HCT116 (cell line): ENCODE results near the gene RPTOR. TPM values are rescaled to one million over a fixed set of nuclear protein-coding genes. Genes with fewer than 3 reads are reported as not detected.

Experiments used
- ATAC-seq: fragments of 200-7000 bp; cut with Tn5 transposase; 2 replicates; pipeline ENCODE4 v1.9.1; 2020; ENCODE audit warnings: mild to moderate bottlenecking, moderate library complexity
- BruUV-seq: library from RNA; stranded (reverse); fragments of 400-500 nt; replicated peaks from 2 replicates; lab custom pipeline; 2021; lab: Mats Ljungman, UMichigan
- CTCF ChIA-PET: fragments of 300-600 bp; sonication (Branson Sonifier 250); formaldehyde crosslinking; loops from one replicate; lab custom pipeline; 2021; ENCODE audit warnings: antibody characterized with exemption; lab: Charles Lee
- POLR2A ChIA-PET: fragments of 300-600, 350-600 bp; sonication (Branson Sonifier 250); formaldehyde crosslinking; loops from one replicate; lab custom pipeline; 2021; ENCODE audit warnings: antibody characterized with exemption; lab: Charles Lee
- RAD21 ChIA-PET, 2 experiments: fragments of 300-600 bp; sonication (Branson Sonifier 250); formaldehyde crosslinking; loops; one replicate each; lab custom pipeline; 2023; ENCODE audit warnings: low total read pairs in 2 of 2; ENCODE audit not compliant: uncharacterized antibody in 2 of 2, unreplicated experiment in 2 of 2, low non-redundant PET in 1 of 2; lab: Charles Lee
- DNase-seq: peaks from one replicate; pipeline ENCODE4 v3.0.0-alpha.2; 2010; ENCODE audit warnings: low read depth, low spot score
- H2AFZ ChIP-seq: fragments of 200-600 bp; shearing (Covaris generic), sonication (generic); 2 replicates; pipeline ENCODE4 v1.6.1; 2017; ENCODE audit warnings: low read depth, mixed run types, mixed read lengths, antibody characterized with exemption, low read length; ENCODE audit not compliant: poor library complexity, severe bottlenecking
- H3K27ac ChIP-seq: 2 replicates; pipeline ENCODE4 v1.5.1; 2012; ENCODE audit warnings: low read depth, low read length
- H3K27me3 ChIP-seq: fragments of 200-600 bp; sonication (generic); 2 replicates; pipeline ENCODE4 v1.6.1; 2016; ENCODE audit warnings: mixed run types, low read length, mixed read lengths; ENCODE audit not compliant: insufficient read depth
- H3K36me3 ChIP-seq, 2 experiments: fragments of 200-500 bp in 1 of 2; fragments of 200-600 bp in 1 of 2; sonication (Bioruptor generic) in 1 of 2; sonication (generic) in 1 of 2; 2 replicates each; pipeline versions ENCODE4 v1.5.1 to v1.6.1; 2014 to 2016; ENCODE audit warnings: low read length in 2 of 2, inconsistent platforms in 1 of 2, mixed read lengths in 1 of 2, mixed run types in 1 of 2; ENCODE audit not compliant: insufficient read depth in 2 of 2, control insufficient read depth in 1 of 2
- H3K4me1 ChIP-seq, 2 experiments: fragments of 200-600 bp in 1 of 2; sonication (generic) in 1 of 2; 2 replicates each; pipeline versions ENCODE4 v1.5.1 to v1.6.1; 2012 to 2017; ENCODE audit warnings: low read length in 2 of 2, inconsistent platforms in 1 of 2, mild to moderate bottlenecking in 1 of 2, mixed read lengths in 1 of 2, mixed run types in 1 of 2, moderate library complexity in 1 of 2; ENCODE audit not compliant: insufficient read depth in 2 of 2, control insufficient read depth in 1 of 2
- H3K4me2 ChIP-seq: fragments of 200-600 bp; sonication (generic); 2 replicates; pipeline ENCODE4 v1.6.1; 2017; ENCODE audit warnings: mixed run types, low read length, mixed read lengths
- H3K4me3 ChIP-seq, 2 experiments: fragments of 200-600 bp in 1 of 2; sonication (generic) in 1 of 2; replicated peaks in 1 of 2; 2 replicates each; pipeline ENCODE4 v1.5.1; 2011 to 2016; ENCODE audit warnings: low read length in 2 of 2, control low read depth in 1 of 2, low read depth in 1 of 2, mild to moderate bottlenecking in 1 of 2, mixed read lengths in 1 of 2, mixed run types in 1 of 2
- H3K79me2 ChIP-seq: fragments of 200-600 bp; sonication (generic); 2 replicates; pipeline ENCODE4 v1.6.1; 2017; ENCODE audit warnings: mild to moderate bottlenecking, mixed run types, low read length, moderate library complexity, mixed read lengths; ENCODE audit not compliant: insufficient read depth
- H3K9ac ChIP-seq: fragments of 200-600 bp; sonication (generic); 2 replicates; pipeline ENCODE4 v1.6.1; 2016; ENCODE audit warnings: low read length, mixed read lengths
- H3K9me2 ChIP-seq: fragments of 200-600 bp; sonication (generic), shearing (Covaris generic); 2 replicates; pipeline ENCODE4 v1.6.1; 2017; ENCODE audit warnings: mixed run types, mild to moderate bottlenecking, moderate library complexity; ENCODE audit not compliant: insufficient read depth
- H3K9me3 ChIP-seq, 2 experiments: fragments of 200-500 bp in 1 of 2; fragments of 200-600 bp in 1 of 2; sonication (Bioruptor generic) in 1 of 2; sonication (generic) in 1 of 2; 2 replicates each; pipeline ENCODE4 v1.6.1; 2014 to 2017; ENCODE audit warnings: low read length in 2 of 2, mixed read lengths in 2 of 2, inconsistent platforms in 1 of 2, low read depth in 1 of 2, mild to moderate bottlenecking in 1 of 2, mixed run types in 1 of 2, moderate library complexity in 1 of 2; ENCODE audit not compliant: control insufficient read depth in 1 of 2, insufficient read depth in 1 of 2
- H4K20me1 ChIP-seq: fragments of 200-600 bp; sonication (generic), shearing (Covaris generic); 2 replicates; pipeline ENCODE4 v1.6.1; 2017; ENCODE audit warnings: mixed run types, mild to moderate bottlenecking, moderate library complexity; ENCODE audit not compliant: insufficient read depth
- CBX3 ChIP-seq: IDR thresholded peaks from 2 replicates; pipeline ENCODE4 v1.6.1; 2012; ENCODE audit warnings: low read depth
- CEBPB ChIP-seq: IDR thresholded peaks from 2 replicates; pipeline ENCODE4 v1.6.1; 2012; ENCODE audit warnings: low read depth
- CTCF ChIP-seq, 3 experiments: fragments of 200-600 bp in 1 of 3; sonication (generic) in 1 of 3; IDR thresholded peaks in 2 of 3; conservative IDR thresholded peaks in 1 of 3; 2 replicates each; pipeline ENCODE4 v1.5.1; 2012 to 2017; ENCODE audit warnings: low read depth in 2 of 3, low read length in 2 of 3, antibody characterized with exemption in 1 of 3, borderline replicate concordance in 1 of 3, control low read depth in 1 of 3, mild to moderate bottlenecking in 1 of 3, mixed read lengths in 1 of 3, mixed run types in 1 of 3, moderate library complexity in 1 of 3; ENCODE audit not compliant: insufficient read depth in 1 of 3
- EGR1 ChIP-seq: IDR thresholded peaks from 2 replicates; pipeline ENCODE4 v1.6.1; 2012; ENCODE audit warnings: low read depth
- ELF1 ChIP-seq: IDR thresholded peaks from 2 replicates; pipeline ENCODE4 v1.6.1; 2012; ENCODE audit warnings: low read depth, borderline replicate concordance
- EZH2phosphoT487 ChIP-seq: fragments of 200-600 bp; IDR thresholded peaks from 2 replicates; pipeline ENCODE4 v1.6.1; 2018; ENCODE audit warnings: antibody characterized with exemption, borderline replicate concordance
- FOSL1 ChIP-seq: IDR thresholded peaks from 2 replicates; pipeline ENCODE4 v1.6.1; 2012; ENCODE audit warnings: low read depth
- JUND ChIP-seq: IDR thresholded peaks from 2 replicates; pipeline ENCODE4 v1.6.1; 2012
- MAX ChIP-seq: IDR thresholded peaks from 2 replicates; pipeline ENCODE4 v1.6.1; 2012
- POLR2A ChIP-seq: IDR thresholded peaks from 2 replicates; pipeline ENCODE4 v1.7.0; 2011; ENCODE audit warnings: borderline replicate concordance; ENCODE audit not compliant: insufficient read depth, insufficient read length; ENCODE audit errors: extremely low read depth
- SIN3A ChIP-seq: IDR thresholded peaks from 2 replicates; pipeline ENCODE4 v1.6.1; 2012; ENCODE audit warnings: low read depth
- SP1 ChIP-seq: IDR thresholded peaks from 2 replicates; pipeline ENCODE4 v1.6.1; 2012; ENCODE audit warnings: low read depth
- TCF7L2 ChIP-seq: IDR thresholded peaks from 2 replicates; pipeline ENCODE4 v1.7.0; 2011; ENCODE audit warnings: borderline replicate concordance, inconsistent platforms; ENCODE audit not compliant: insufficient read depth, insufficient read length; ENCODE audit errors: extremely low read depth
- YY1 ChIP-seq: IDR thresholded peaks from 2 replicates; pipeline ENCODE4 v1.6.1; 2011; ENCODE audit warnings: low read length, low read depth, moderate library complexity, mild to moderate bottlenecking; ENCODE audit not compliant: insufficient replicate concordance; ENCODE audit errors: extremely low read depth
- intact Hi-C: fragments of 100-400 bp; cut with micrococcal nuclease; formaldehyde crosslinking; loops from 2 replicates; pipeline ENCODE4 v1.10.0; 2022
- total RNA-seq: library from RNA; stranded (reverse); gene quantifications from one replicate; pipeline ENCODE4 v1.2.1, GENCODE V29; 2021; ENCODE audit not compliant: unreplicated experiment
- TF ChIP-seq, protein P1 (sequence below): IDR thresholded peaks from 2 replicates; pipeline ENCODE4 v1.6.1; 2012; ENCODE audit warnings: low read depth
- TF ChIP-seq, protein P2 (sequence below): IDR thresholded peaks from 2 replicates; pipeline ENCODE4 v1.6.1; 2012

The RPTOR gene
- total RNA-seq, 1 experiment from 2014 or later: 69.5 TPM

DNA sequence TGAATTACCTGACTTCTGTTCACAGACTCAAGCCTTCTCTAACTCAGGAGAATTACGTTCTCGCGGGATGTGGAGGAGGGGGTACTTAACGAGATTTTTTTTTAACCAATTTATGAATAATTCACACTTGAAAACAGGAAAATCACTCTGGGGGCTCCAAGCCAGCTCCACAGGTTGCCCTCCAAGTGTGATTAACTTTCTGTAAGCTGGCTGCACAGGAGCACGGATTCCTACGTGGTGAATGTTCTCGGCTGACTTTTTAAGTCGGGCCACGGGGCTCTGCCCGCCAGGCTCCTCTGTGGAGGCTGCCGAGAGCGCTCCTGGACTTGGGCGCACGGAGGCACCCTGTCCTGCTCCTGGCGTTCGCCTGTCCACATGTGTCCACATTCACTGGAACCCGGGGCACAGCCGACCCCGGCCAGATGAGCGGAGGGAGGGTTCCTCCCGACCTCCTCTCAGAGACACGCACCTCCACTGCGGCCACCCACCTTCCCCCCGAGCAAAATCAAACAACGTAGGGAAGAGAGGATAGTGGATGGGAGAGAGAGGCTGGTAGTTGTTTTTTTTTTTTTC is 299.9 kb downstream of the RPTOR start:
- no TSS peak for BruUV-seq
- no peak overlapping the region for H2AFZ ChIP-seq
- H3K36me3 ChIP-seq: peaks cover 0 to 5% of the 10 kb centered on the region in 2 experiments; a peak in 1 of 4 replicates
- no peak for ATAC-seq
- no peak overlapping the region for H3K9ac ChIP-seq
- H3K27ac ChIP-seq: no peak overlapping the region
- H3K79me2 ChIP-seq: no peaks in the 10 kb centered on the region
- no peak overlapping the region for H3K4me3 ChIP-seq
- ChIA-PET POLR2A (no interaction called here), RAD21 (no interaction called here), CTCF (no interaction called here)
- intact Hi-C loops: no loop called here
- H4K20me1 ChIP-seq: no peaks in the 10 kb centered on the region
- no peaks in the 10 kb centered on the region; a peak in 1 of 4 replicates for H3K4me1 ChIP-seq
- no peaks in the 10 kb centered on the region for H3K27me3 ChIP-seq
- TF ChIP-seq YY1: no peak
- no peak for TF ChIP-seq EGR1
- no peak for TF ChIP-seq SP1
- TF ChIP-seq ELF1: no peak
- TF ChIP-seq, protein P1, sequence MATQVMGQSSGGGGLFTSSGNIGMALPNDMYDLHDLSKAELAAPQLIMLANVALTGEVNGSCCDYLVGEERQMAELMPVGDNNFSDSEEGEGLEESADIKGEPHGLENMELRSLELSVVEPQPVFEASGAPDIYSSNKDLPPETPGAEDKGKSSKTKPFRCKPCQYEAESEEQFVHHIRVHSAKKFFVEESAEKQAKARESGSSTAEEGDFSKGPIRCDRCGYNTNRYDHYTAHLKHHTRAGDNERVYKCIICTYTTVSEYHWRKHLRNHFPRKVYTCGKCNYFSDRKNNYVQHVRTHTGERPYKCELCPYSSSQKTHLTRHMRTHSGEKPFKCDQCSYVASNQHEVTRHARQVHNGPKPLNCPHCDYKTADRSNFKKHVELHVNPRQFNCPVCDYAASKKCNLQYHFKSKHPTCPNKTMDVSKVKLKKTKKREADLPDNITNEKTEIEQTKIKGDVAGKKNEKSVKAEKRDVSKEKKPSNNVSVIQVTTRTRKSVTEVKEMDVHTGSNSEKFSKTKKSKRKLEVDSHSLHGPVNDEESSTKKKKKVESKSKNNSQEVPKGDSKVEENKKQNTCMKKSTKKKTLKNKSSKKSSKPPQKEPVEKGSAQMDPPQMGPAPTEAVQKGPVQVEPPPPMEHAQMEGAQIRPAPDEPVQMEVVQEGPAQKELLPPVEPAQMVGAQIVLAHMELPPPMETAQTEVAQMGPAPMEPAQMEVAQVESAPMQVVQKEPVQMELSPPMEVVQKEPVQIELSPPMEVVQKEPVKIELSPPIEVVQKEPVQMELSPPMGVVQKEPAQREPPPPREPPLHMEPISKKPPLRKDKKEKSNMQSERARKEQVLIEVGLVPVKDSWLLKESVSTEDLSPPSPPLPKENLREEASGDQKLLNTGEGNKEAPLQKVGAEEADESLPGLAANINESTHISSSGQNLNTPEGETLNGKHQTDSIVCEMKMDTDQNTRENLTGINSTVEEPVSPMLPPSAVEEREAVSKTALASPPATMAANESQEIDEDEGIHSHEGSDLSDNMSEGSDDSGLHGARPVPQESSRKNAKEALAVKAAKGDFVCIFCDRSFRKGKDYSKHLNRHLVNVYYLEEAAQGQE: no peak
- TF ChIP-seq CBX3: no peak
- TF ChIP-seq POLR2A: no peak
- TF ChIP-seq SIN3A: no peak
- TF ChIP-seq EZH2phosphoT487: no peak
- no peak for TF ChIP-seq CTCF (IDR thresholded peaks at IDR 0.05 in 2 of 3, conservative IDR thresholded peaks at IDR 0.05 in 1 of 3; ENCODE audit: borderline replicate concordance in 1 of 3, insufficient read depth in 1 of 3, low read depth in 2 of 3, low read length in 2 of 3)
- TF ChIP-seq JUND: no peak
- TF ChIP-seq FOSL1: no peak
- TF ChIP-seq, protein P2, sequence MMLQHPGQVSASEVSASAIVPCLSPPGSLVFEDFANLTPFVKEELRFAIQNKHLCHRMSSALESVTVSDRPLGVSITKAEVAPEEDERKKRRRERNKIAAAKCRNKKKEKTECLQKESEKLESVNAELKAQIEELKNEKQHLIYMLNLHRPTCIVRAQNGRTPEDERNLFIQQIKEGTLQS: no peak
- TF ChIP-seq TCF7L2: no peak
- no peak for TF ChIP-seq MAX
- TF ChIP-seq CEBPB: no peak
- H3K9me2 ChIP-seq: no peaks in the 10 kb centered on the region
- DNase-seq: no peak
- no peaks in the 10 kb centered on the region for H3K9me3 ChIP-seq
- H3K4me2 ChIP-seq: no peak overlapping the region
